NB4 (cell line): ENCODE results near the gene LCE2A.

Experiments
- DNase-seq: peaks from one replicate; pipeline ENCODE4 v3.0.0; 2010; ENCODE audit warnings: low read depth
- H3K4me3 ChIP-seq: one replicate; pipeline ENCODE4 v1.5.1; 2011; ENCODE audit warnings: mild to moderate bottlenecking, low read depth, low read length, moderate library complexity
- MAX ChIP-seq: IDR thresholded peaks from 2 replicates; pipeline ENCODE4 v1.6.1; 2011; ENCODE audit warnings: low read depth, low read length
- MYC ChIP-seq: IDR thresholded peaks from 2 replicates; pipeline ENCODE4 v1.6.1; 2011; ENCODE audit warnings: low read depth, low read length
- POLR2A ChIP-seq: IDR thresholded peaks from 2 replicates; pipeline ENCODE4 v1.6.1; 2011; ENCODE audit warnings: mild to moderate bottlenecking; ENCODE audit not compliant: insufficient read length; ENCODE audit errors: extremely low read depth
- TF ChIP-seq, protein P1 (sequence below): IDR thresholded peaks from one replicate; pipeline ENCODE4 v1.5.1; 2012; ENCODE audit warnings: low read depth, low read length

The LCE2A gene

DNA sequence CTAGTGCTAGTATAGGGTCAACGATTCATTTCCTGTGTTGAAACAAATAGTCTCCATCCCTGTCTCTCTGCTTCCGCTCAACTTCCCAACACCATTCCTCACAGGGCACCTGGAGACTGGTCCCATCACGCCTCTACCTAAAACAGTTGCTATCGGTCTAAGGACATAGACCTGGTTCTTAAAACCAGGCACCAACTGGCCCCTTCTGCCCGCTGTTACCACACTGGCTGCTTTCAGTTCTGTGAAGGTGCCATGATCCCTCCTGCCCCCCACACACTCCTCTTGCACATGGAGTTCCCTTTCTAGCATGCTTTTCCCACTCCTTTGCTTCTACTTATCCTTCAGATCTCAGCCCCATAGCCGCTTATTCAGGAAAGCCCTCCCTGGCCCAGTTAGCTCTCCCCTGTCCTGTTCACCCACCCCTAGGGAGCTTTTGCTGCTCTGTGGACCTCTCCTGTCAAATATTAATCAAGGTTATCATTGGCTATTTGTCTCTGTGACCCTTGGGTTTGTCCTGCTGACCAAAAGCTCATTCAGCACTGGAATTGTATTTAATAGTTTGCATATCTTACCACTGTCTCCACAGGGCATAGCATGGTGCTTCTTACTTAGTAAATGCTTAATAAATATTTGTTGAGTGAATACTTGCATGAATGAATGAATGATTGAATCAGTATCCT lies 47.8 kb downstream of the LCE2A start:
- DNase-seq: no peak
- no peak overlapping the region for H3K4me3 ChIP-seq
- TF ChIP-seq MYC (no peak), MAX (no peak), POLR2A (no peak)
- TF ChIP-seq, protein P1, sequence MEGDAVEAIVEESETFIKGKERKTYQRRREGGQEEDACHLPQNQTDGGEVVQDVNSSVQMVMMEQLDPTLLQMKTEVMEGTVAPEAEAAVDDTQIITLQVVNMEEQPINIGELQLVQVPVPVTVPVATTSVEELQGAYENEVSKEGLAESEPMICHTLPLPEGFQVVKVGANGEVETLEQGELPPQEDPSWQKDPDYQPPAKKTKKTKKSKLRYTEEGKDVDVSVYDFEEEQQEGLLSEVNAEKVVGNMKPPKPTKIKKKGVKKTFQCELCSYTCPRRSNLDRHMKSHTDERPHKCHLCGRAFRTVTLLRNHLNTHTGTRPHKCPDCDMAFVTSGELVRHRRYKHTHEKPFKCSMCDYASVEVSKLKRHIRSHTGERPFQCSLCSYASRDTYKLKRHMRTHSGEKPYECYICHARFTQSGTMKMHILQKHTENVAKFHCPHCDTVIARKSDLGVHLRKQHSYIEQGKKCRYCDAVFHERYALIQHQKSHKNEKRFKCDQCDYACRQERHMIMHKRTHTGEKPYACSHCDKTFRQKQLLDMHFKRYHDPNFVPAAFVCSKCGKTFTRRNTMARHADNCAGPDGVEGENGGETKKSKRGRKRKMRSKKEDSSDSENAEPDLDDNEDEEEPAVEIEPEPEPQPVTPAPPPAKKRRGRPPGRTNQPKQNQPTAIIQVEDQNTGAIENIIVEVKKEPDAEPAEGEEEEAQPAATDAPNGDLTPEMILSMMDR: no peak

- no peak for DNase-seq
- no peak overlapping the region for H3K4me3 ChIP-seq
- TF ChIP-seq MAX (no peak), MYC (no peak), POLR2A (no peak)
- TF ChIP-seq, protein P1: no peak
Measured at GRCh38 chr1:152747831-152748230, 49.7 kb downstream of the LCE2A start.
